ENCODE measurements around the gene TOMT.

DNA sequence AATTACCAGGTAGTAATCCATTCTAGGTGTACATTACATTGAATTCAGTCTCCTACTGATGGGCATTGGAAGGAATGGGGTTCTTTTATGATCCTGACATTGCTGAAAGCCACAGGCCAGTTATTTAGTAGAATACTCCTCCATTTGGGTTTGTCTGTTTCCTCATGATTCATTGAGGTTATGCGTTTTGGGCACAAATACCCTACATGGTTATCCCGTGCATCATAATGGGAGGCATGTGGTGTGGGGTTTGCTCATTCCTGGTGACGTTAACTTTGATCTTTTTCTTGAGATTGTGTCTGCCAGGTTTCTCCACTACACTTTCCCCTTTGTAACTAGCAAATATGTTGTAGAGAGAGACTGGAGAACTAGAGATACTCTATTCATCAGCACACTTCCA is 35.3 kb downstream of the TOMT start:
- TF ChIP-seq, protein P1, sequence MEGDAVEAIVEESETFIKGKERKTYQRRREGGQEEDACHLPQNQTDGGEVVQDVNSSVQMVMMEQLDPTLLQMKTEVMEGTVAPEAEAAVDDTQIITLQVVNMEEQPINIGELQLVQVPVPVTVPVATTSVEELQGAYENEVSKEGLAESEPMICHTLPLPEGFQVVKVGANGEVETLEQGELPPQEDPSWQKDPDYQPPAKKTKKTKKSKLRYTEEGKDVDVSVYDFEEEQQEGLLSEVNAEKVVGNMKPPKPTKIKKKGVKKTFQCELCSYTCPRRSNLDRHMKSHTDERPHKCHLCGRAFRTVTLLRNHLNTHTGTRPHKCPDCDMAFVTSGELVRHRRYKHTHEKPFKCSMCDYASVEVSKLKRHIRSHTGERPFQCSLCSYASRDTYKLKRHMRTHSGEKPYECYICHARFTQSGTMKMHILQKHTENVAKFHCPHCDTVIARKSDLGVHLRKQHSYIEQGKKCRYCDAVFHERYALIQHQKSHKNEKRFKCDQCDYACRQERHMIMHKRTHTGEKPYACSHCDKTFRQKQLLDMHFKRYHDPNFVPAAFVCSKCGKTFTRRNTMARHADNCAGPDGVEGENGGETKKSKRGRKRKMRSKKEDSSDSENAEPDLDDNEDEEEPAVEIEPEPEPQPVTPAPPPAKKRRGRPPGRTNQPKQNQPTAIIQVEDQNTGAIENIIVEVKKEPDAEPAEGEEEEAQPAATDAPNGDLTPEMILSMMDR (IDR thresholded peaks at IDR 0.05) = no peak
- TF ChIP-seq ZFX (IDR thresholded peaks at IDR 0.05; ENCODE audit: borderline replicate concordance) = no peak

All from 22Rv1 (cell line).